ENCODE data around the gene ZNF518B. TPM values are rescaled to one million over a fixed set of nuclear protein-coding genes. Genes with fewer than 3 reads are reported as not detected.

The ZNF518B gene
- polyA plus RNA-seq, 6 donors from 2014 or later, result 13.0 to 31.9 (median 19.0) TPM

GRCh38 chr4:10403633-10404445 is 53.4 kb downstream of the ZNF518B start:
- Mint-ChIP-seq H3K36me3 (peaks cover 0 to 8% of the 10 kb centered on the region in 2 donors), H3K9me3 (no peaks in the 10 kb centered on the region), H3K4me1 (no peaks in the 10 kb centered on the region), H3K4me3 (no peak overlapping the region), H3K27ac (peak overlapping the region in 1 of 6 donors; percentile 23), H3K27me3 (peaks cover 0 to 17% (median 4%) of the 10 kb centered on the region in 3 donors)
- ATAC-seq (ENCODE audit: low read depth in 2 of 2), result no peak
- DNase-seq, result no peak

GRCh38 chr4:10395971-10396580 is 61.1 kb downstream of the ZNF518B start:
- H3K4me1 Mint-ChIP-seq, result peaks cover 0 to 2% (median 0%) of the 10 kb centered on the region in 3 donors
- peaks cover 4 to 33% (median 8%) of the 10 kb centered on the region in 3 donors for H3K27me3 Mint-ChIP-seq
- ATAC-seq (ENCODE audit: low read depth in 2 of 2), result no peak
- H3K4me3 Mint-ChIP-seq, result no peak overlapping the region
- H3K9me3 Mint-ChIP-seq, result peaks cover 0 to 38% (median 10%) of the 10 kb centered on the region in 7 donors
- no peak for DNase-seq
- peak overlapping the region in 2 of 6 donors; percentile 46 to 67 for H3K27ac Mint-ChIP-seq
- H3K36me3 Mint-ChIP-seq, result peaks cover 4 to 8% of the 10 kb centered on the region in 2 donors

Other genes starting within 250 kb of the ZNF518B start
- gene CLNK, start 227.3 kb upstream of the ZNF518B start, polyA plus RNA-seq (ENCODE audit: low read depth in 6 of 6), result 1 to 10 TPM in 4 of 6 donors, under 1 TPM in 1, not detected in 1; 0.69 to 1.3 (median 1.2) TPM